Stimulated activated CD8-positive, alpha-beta memory T cell treated with anti-CD3 and anti-CD28 coated beads, Interleukin-15, amount 100 ng/mL, for 24 hours (primary cell): ENCODE results near the gene MEIS1.

Experiments
- DNase-seq: peaks from one replicate; pipeline ENCODE4 v3.0.0-alpha.2; 2020; ENCODE audit warnings: low read depth

Gene MEIS1

GRCh38 chr2:66566726-66567399 lies 131.9 kb downstream of the MEIS1 start:
- no peak for DNase-seq

GRCh38 chr2:66567729-66568128 lies 132.8 kb downstream of the MEIS1 start:
- no peak for DNase-seq

- DNase-seq = no peak
These were observed 133.8 kb downstream of the MEIS1 start for GRCh38 chr2:66568650-66569300.

GRCh38 chr2:66569321-66569851 lies 134.5 kb downstream of the MEIS1 start:
- no peak for DNase-seq

GRCh38 chr2:66569974-66570373 lies 135.0 kb downstream of the MEIS1 start:
- DNase-seq = no peak

GRCh38 chr2:66570471-66570870 lies 135.5 kb downstream of the MEIS1 start:
- no peak for DNase-seq

GRCh38 chr2:66571918-66572317 lies 137.0 kb downstream of the MEIS1 start:
- DNase-seq = no peak

GRCh38 chr2:66572391-66572790 lies 137.5 kb downstream of the MEIS1 start:
- no peak for DNase-seq

- DNase-seq = no peak
These were observed 138.5 kb downstream of the MEIS1 start for GRCh38 chr2:66573416-66573815.

GRCh38 chr2:66573821-66574233 lies 138.9 kb downstream of the MEIS1 start:
- DNase-seq = no peak

GRCh38 chr2:66574701-66575624 lies 140.0 kb downstream of the MEIS1 start:
- DNase-seq = no peak

- no peak for DNase-seq
These were observed 140.8 kb downstream of the MEIS1 start for GRCh38 chr2:66575625-66576310.

- no peak for DNase-seq
These were observed 141.3 kb downstream of the MEIS1 start for GRCh38 chr2:66576311-66576560.

GRCh38 chr2:66576561-66577320 lies 141.8 kb downstream of the MEIS1 start:
- DNase-seq = no peak

GRCh38 chr2:66577321-66578053 lies 142.6 kb downstream of the MEIS1 start:
- no peak for DNase-seq

GRCh38 chr2:66578054-66578686 lies 143.2 kb downstream of the MEIS1 start:
- no peak for DNase-seq

GRCh38 chr2:66578687-66579106 lies 143.8 kb downstream of the MEIS1 start:
- DNase-seq = no peak

GRCh38 chr2:66579186-66580126 lies 144.5 kb downstream of the MEIS1 start:
- DNase-seq = no peak
